HFFc6 (cell line): ENCODE results near the gene ZFR. TPM values are rescaled to one million over a fixed set of nuclear protein-coding genes. Genes with fewer than 3 reads are reported as not detected.
"Not testable (repeated sequence)": the region's sequence is repeated elsewhere in the genome, so short reads cannot be mapped to it uniquely, and the experiment has no call there.

Source experiments
- DNase-seq: peaks from one replicate; pipeline ENCODE4 v3.0.0-alpha.2; 2018
- H3K27ac Mint-ChIP-seq: 2 replicates; pipeline ENCODE4 v1.8.0; 2020; ENCODE audit warnings: mild to moderate bottlenecking, mixed read lengths
- H3K27me3 Mint-ChIP-seq: 2 replicates; pipeline ENCODE4 v1.8.0; 2021; ENCODE audit warnings: mild to moderate bottlenecking, moderate library complexity, mixed read lengths; ENCODE audit not compliant: insufficient read depth
- H3K36me3 Mint-ChIP-seq: 2 replicates; pipeline ENCODE4 v1.8.0; 2021; ENCODE audit warnings: low read depth, mixed read lengths
- H3K4me1 Mint-ChIP-seq: 2 replicates; pipeline ENCODE4 v1.8.0; 2020; ENCODE audit warnings: low read depth, mixed read lengths
- H3K4me3 Mint-ChIP-seq: 2 replicates; pipeline ENCODE4 v1.8.0; 2020; ENCODE audit warnings: mild to moderate bottlenecking, moderate library complexity, mixed read lengths
- H3K9me3 Mint-ChIP-seq: 2 replicates; pipeline ENCODE4 v1.8.0; 2020; ENCODE audit warnings: mild to moderate bottlenecking, mixed read lengths
- total RNA-seq, 6 experiments: library from RNA; stranded (reverse); fragmentation: NEBNext Ultra II Directional; extraction: Animal tissue kit (Norgen Biotek cat#: 25700); gene quantifications; 2 replicates in 1 of 6; 3 replicates in 5 of 6; pipeline ENCODE4 v1.2.3, GENCODE V29; 2021
- TF ChIP-seq, protein P1 (sequence below): fragments of 200-600 bp; sonication (generic); IDR thresholded peaks from 2 replicates; pipeline ENCODE4 v1.5.0; 2021; ENCODE audit warnings: antibody characterized with exemption, mild to moderate bottlenecking

ZFR gene
- total RNA-seq, 6 experiments from 2014 or later: 69.3 to 79.0 (median 75.9) TPM

DNA sequence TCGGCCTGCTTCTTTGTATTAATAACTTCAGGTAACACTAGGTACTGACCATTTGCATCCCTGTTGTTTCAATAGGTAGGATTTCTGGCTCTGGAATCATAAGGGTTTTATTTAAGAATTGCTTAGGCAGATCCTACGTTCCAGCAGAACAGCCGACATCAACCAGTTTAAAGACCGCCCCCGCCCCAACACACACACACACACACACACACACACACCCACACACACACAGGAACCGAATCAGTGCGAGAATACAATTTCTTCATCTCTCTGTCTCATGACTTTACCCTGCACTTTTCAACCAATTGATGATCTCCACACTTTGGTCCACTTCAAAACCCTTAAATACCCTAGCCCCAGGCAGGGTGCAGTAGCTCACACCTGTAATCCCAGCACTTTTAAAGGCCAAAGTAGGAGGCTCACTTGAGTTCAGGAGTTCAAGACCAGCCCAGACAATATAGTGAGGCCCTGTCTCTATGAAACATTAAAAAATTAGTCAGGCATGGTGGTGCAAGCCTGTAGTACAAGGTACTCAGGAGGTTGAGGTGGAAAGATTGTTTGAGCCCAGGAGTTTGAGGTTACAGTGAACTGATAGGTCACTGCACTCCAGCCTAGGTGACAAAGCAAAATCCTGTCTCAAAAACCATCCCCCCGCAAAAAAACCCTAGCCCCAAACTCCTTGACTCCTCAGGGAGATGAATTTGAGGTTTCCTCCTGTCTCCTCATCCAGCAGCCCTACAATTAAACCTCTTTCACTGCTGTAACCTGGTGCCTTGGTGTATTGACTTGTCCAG, 129.1 kb downstream of the ZFR start:
- Mint-ChIP-seq H3K9me3 (no peaks in the 10 kb centered on the region), H3K36me3 (peaks cover 1% of the 10 kb centered on the region), H3K27ac (no peak overlapping the region), H3K4me1 (peaks cover 13% of the 10 kb centered on the region), H3K27me3 (peaks cover 1% of the 10 kb centered on the region), H3K4me3 (no peak overlapping the region)
- TF ChIP-seq, protein P1, sequence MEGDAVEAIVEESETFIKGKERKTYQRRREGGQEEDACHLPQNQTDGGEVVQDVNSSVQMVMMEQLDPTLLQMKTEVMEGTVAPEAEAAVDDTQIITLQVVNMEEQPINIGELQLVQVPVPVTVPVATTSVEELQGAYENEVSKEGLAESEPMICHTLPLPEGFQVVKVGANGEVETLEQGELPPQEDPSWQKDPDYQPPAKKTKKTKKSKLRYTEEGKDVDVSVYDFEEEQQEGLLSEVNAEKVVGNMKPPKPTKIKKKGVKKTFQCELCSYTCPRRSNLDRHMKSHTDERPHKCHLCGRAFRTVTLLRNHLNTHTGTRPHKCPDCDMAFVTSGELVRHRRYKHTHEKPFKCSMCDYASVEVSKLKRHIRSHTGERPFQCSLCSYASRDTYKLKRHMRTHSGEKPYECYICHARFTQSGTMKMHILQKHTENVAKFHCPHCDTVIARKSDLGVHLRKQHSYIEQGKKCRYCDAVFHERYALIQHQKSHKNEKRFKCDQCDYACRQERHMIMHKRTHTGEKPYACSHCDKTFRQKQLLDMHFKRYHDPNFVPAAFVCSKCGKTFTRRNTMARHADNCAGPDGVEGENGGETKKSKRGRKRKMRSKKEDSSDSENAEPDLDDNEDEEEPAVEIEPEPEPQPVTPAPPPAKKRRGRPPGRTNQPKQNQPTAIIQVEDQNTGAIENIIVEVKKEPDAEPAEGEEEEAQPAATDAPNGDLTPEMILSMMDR: no peak
- no peak for DNase-seq

DNA sequence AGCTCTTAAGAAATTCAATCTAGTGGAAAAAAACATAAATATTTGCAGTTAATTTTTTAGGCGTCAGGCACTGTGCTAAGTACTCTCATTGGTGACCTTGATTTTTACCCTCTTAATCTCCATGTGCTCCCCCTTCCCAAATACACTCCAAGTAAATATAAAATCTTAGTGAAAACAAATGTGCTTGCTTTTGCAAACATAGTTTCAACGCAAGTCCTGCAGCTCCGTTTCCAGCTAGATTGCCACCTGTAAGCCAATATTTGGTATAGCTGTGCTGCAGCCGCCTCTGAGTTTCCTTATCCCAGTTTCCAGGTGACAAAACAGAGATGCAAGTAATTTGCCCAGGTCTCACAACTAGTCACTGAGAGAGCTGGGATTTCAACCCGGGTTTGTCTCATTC, 129.9 kb downstream of the ZFR start:
- no peaks in the 10 kb centered on the region for H3K9me3 Mint-ChIP-seq
- H3K27me3 Mint-ChIP-seq: peaks cover 1% of the 10 kb centered on the region
- peaks cover 5% of the 10 kb centered on the region for H3K36me3 Mint-ChIP-seq
- no peak overlapping the region for H3K27ac Mint-ChIP-seq
- no peak for DNase-seq
- peak overlapping the region; percentile 47; the same call in 1 of the 2 replicates for H3K4me3 Mint-ChIP-seq
- peaks cover 17% of the 10 kb centered on the region for H3K4me1 Mint-ChIP-seq
- TF ChIP-seq, protein P1: no peak

DNA sequence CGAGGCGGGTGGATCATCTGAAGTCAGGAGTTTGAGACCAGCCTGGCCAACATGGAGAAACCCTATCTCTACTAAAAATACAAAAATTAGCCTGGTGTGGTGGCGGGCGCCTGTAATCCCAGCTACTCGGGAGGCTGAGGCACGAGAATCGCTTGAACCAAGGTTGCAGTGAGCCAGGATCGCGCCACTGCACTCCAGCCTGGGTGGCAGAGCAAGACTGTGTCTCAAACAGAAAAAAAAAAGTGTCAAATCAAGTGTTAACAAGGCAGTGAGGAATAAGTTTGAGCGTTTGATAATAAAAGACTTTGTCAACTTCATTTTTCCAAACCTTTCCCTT, 130.4 kb downstream of the ZFR start:
- not testable (repeated sequence) for H3K27me3 Mint-ChIP-seq, H3K27ac Mint-ChIP-seq, H3K9me3 Mint-ChIP-seq, DNase-seq, H3K36me3 Mint-ChIP-seq
- Mint-ChIP-seq H3K4me3 (peak overlapping the region; percentile 47), H3K4me1 (peaks cover 23% of the 10 kb centered on the region)

DNA sequence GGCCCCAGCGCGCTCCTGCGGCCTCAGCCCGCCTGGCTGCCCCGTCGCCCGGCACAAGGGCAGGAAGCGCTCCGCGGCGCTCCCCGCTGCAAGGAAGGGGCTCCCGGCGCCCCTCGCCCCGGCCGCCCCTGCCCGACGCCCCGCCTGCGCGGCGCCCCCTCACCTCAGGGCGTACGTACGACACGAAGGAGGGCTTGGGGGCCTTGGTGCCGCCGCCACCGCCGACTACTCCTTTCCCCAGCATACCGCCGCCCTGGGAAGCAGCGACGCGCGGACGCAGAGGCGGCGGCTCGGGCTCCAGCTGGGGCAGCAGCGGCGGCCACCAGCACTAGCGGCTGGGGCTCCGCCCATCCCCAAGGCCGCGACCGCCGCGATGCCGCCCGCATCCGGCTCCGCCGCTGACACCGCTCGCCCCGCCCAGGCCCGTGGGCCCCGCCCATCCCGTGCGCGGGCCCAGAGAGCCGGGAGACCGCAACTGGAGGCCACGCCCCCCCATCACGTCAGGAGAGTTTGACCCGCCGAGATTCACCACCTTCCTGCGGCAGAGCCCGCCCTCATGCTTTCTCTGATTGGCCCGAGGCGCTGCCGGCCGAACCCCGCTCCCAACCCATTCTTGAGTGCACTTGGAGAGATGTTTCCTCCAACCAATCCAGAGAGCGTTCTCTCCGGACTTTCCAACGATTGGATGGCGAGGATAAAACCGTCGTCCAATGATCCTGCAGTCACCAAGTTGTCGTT, 131.8 kb downstream of the ZFR start, which contains the start of gene MTMR12:
TSS of gene MTMR12 (minus strand) at position 345 of the 738 bp plus-strand sequence. CDS start at position 244, 101 bp downstream.
- H3K4me1 Mint-ChIP-seq: peaks cover 29% of the 10 kb centered on the region
- DNase-seq: peak; percentile 100
- H3K27ac Mint-ChIP-seq: peak within 1 kb of the TSS; percentile 89
- no peaks in the 10 kb centered on the region; the same call in none of the 2 replicates for H3K27me3 Mint-ChIP-seq
- H3K36me3 Mint-ChIP-seq: peaks cover 5% of the 10 kb centered on the region
- peak within 1 kb of the TSS; percentile 94 for H3K4me3 Mint-ChIP-seq
- H3K9me3 Mint-ChIP-seq: no peaks in the 10 kb centered on the region
- TF ChIP-seq, protein P1: peak; percentile 28; the same call in 1 of the 2 replicates

DNA sequence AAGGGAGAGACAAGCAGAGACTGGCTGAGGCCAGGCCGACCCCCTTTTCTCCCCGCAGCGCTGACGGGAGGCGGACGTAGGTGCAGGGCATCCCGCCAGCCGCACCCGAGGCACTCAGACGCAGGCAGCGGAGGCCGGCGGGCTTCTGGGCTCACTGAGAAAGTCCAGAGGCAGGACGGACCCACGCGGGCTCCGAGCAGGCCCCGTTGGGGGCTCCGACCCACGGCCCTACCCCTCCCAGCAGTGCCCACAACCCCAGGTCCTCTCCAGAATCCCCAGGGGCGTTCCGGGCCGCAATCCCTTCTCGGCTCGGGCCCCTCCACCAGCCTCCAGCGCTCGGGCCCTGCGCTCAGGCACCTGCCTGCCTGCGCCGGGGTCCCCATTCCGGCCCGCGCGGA, 132.3 kb downstream of the ZFR start:
- peak; percentile 57 for DNase-seq
- TF ChIP-seq, protein P1: no peak
- peak overlapping the region; percentile 93 for H3K4me3 Mint-ChIP-seq
- no peaks in the 10 kb centered on the region for H3K9me3 Mint-ChIP-seq
- H3K27me3 Mint-ChIP-seq: no peaks in the 10 kb centered on the region; the same call in none of the 2 replicates
- peak overlapping the region; percentile 88 for H3K27ac Mint-ChIP-seq
- H3K36me3 Mint-ChIP-seq: peaks cover 5% of the 10 kb centered on the region
- peaks cover 29% of the 10 kb centered on the region for H3K4me1 Mint-ChIP-seq
